MCF 10A (cell line): Measurements from ENCODE around the gene DNMBP. TPM values are rescaled to one million over a fixed set of nuclear protein-coding genes. Genes with fewer than 3 reads are reported as not detected.

Source experiments
- BruUV-seq: library from RNA; stranded (reverse); fragments of 400-500 nt; replicated peaks from 2 replicates; lab custom pipeline; 2021; lab: Mats Ljungman, UMichigan
- CTCF ChIA-PET: fragments of 300-600 bp; sonication (Branson Sonifier 250); formaldehyde crosslinking; extraction: SDS; loops from one replicate; lab custom pipeline; 2021; ENCODE audit warnings: antibody characterized with exemption, inconsistent platforms; lab: Yijun Ruan, JAX
- POLR2A ChIA-PET: fragments of 300-600, 350-650 bp; sonication (Branson Sonifier 250); formaldehyde crosslinking; extraction: SDS; loops from one replicate; lab custom pipeline; 2020; ENCODE audit warnings: antibody characterized with exemption, inconsistent platforms; lab: Yijun Ruan, JAX
- DNase-seq: peaks from one replicate; pipeline ENCODE4 v3.0.0-alpha.2; 2018; ENCODE audit not compliant: unreplicated experiment
- H3K27ac Mint-ChIP-seq: one replicate; pipeline ENCODE4 v1.8.0; 2022; ENCODE audit warnings: mild to moderate bottlenecking, low read depth, mixed read lengths; ENCODE audit not compliant: unreplicated experiment
- H3K27me3 Mint-ChIP-seq: one replicate; pipeline ENCODE4 v1.8.0; 2022; ENCODE audit warnings: mixed read lengths; ENCODE audit not compliant: insufficient read depth, unreplicated experiment
- H3K36me3 Mint-ChIP-seq: one replicate; pipeline ENCODE4 v1.8.0; 2022; ENCODE audit warnings: mild to moderate bottlenecking, moderate library complexity, mixed read lengths; ENCODE audit not compliant: insufficient read depth, unreplicated experiment
- H3K4me1 Mint-ChIP-seq: one replicate; pipeline ENCODE4 v1.8.0; 2022; ENCODE audit warnings: mixed read lengths; ENCODE audit not compliant: insufficient read depth, unreplicated experiment
- H3K4me3 Mint-ChIP-seq: one replicate; pipeline ENCODE4 v1.8.0; 2022; ENCODE audit warnings: mild to moderate bottlenecking, moderate library complexity, mixed read lengths; ENCODE audit not compliant: unreplicated experiment
- H3K9me3 Mint-ChIP-seq: one replicate; pipeline ENCODE4 v1.8.0; 2022; ENCODE audit warnings: mixed read lengths; ENCODE audit not compliant: unreplicated experiment
- CTCF ChIP-seq: fragments of 200-600 bp; IDR thresholded peaks from one replicate; pipeline ENCODE4 v1.8.0; 2022; ENCODE audit warnings: antibody characterized with exemption, mild to moderate bottlenecking; ENCODE audit not compliant: unreplicated experiment
- intact Hi-C: fragments of 100-400 bp; cut with micrococcal nuclease; formaldehyde crosslinking; loops from 2 replicates; pipeline ENCODE4 v1.14.1; 2022
- total RNA-seq: library from RNA; stranded (reverse); gene quantifications from 2 replicates; pipeline ENCODE4 v1.2.3, GENCODE V29; 2022

Gene DNMBP
- total RNA-seq, 1 experiment from 2014 or later: 11.3 TPM

GRCh38 chr10:99854860-99855259 lies 154.9 kb downstream of the DNMBP start:
- H3K4me1 Mint-ChIP-seq: no peaks in the 10 kb centered on the region
- no peak overlapping the region for H3K4me3 Mint-ChIP-seq
- intact Hi-C loops: no loop called here
- BruUV-seq: no TSS peak
- TF ChIP-seq CTCF: no peak
- H3K9me3 Mint-ChIP-seq: no peaks in the 10 kb centered on the region
- no peaks in the 10 kb centered on the region for H3K27me3 Mint-ChIP-seq
- H3K36me3 Mint-ChIP-seq: no peaks in the 10 kb centered on the region
- no peak for DNase-seq
- CTCF ChIA-PET: interaction anchor here (0.6 to 5.2 kb wide), 5 partner anchors 9 to 354 kb away, joined by 3 to 45 read pairs (median 4); no protein-coding TSS in a partner anchor
- POLR2A ChIA-PET: interaction anchor here (1.0 kb wide), 1 partner anchor 9 kb away, joined by 3 read pairs; no protein-coding TSS in a partner anchor
- no peak overlapping the region for H3K27ac Mint-ChIP-seq

GRCh38 chr10:99853655-99854054 lies 156.1 kb downstream of the DNMBP start:
- intact Hi-C loops: no loop called here
- H3K27ac Mint-ChIP-seq: no peak overlapping the region
- ChIA-PET CTCF (interaction anchor here (0.9 to 11.4 kb wide), 4 partner anchors 8 to 247 kb away, joined by 3 to 175 read pairs (median 24); no protein-coding TSS in a partner anchor), POLR2A (interaction anchor here (1.0 to 1.4 kb wide), 3 partner anchors 8 to 403 kb away, joined by 3 to 4 read pairs (median 3); no protein-coding TSS in a partner anchor)
- no peaks in the 10 kb centered on the region for H3K36me3 Mint-ChIP-seq
- no peaks in the 10 kb centered on the region for H3K4me1 Mint-ChIP-seq
- no peak overlapping the region for H3K4me3 Mint-ChIP-seq
- no peaks in the 10 kb centered on the region for H3K27me3 Mint-ChIP-seq
- no peaks in the 10 kb centered on the region for H3K9me3 Mint-ChIP-seq
- BruUV-seq: no TSS peak
- TF ChIP-seq CTCF: no peak
- no peak for DNase-seq

- no TSS peak for BruUV-seq
- POLR2A ChIA-PET: no interaction called here
- Mint-ChIP-seq H3K27me3 (no peaks in the 10 kb centered on the region), H3K9me3 (no peaks in the 10 kb centered on the region), H3K36me3 (no peaks in the 10 kb centered on the region), H3K4me3 (no peak overlapping the region), H3K27ac (no peak overlapping the region), H3K4me1 (no peaks in the 10 kb centered on the region)
- intact Hi-C loops: no loop called here
- CTCF ChIA-PET: interaction anchor here (0.7 to 11.4 kb wide), 4 partner anchors 7 to 460 kb away, joined by 3 to 175 read pairs (median 24); no protein-coding TSS in a partner anchor
- no peak for TF ChIP-seq CTCF
- no peak for DNase-seq
These were observed 157.1 kb downstream of the DNMBP start for GRCh38 chr10:99852481-99853213.

- BruUV-seq: no TSS peak
- CTCF ChIA-PET: interaction anchor here (11.4 kb wide), 1 partner anchor 195 kb away, joined by 175 read pairs; no protein-coding TSS in a partner anchor
- Mint-ChIP-seq H3K4me3 (no peak overlapping the region), H3K4me1 (no peaks in the 10 kb centered on the region), H3K9me3 (no peaks in the 10 kb centered on the region), H3K27ac (no peak overlapping the region), H3K36me3 (no peaks in the 10 kb centered on the region), H3K27me3 (no peaks in the 10 kb centered on the region)
- intact Hi-C loops: no loop called here
- no peak for DNase-seq
- POLR2A ChIA-PET: no interaction called here
- TF ChIP-seq CTCF: no peak
These were observed 157.9 kb downstream of the DNMBP start for GRCh38 chr10:99851825-99852224.
